ENCODE data around the gene AARS2.

The AARS2 gene

GRCh38 chr6:44298864-44299263 lies 14.3 kb downstream of the AARS2 start:
- DNase-seq, result no peak

- DNase-seq, result no peak
These were observed 14.9 kb downstream of the AARS2 start for GRCh38 chr6:44298055-44298803.

- DNase-seq, result peak; percentile 43
These were observed 15.8 kb downstream of the AARS2 start for GRCh38 chr6:44297063-44298038.

GRCh38 chr6:44294832-44295791 lies 18.0 kb downstream of the AARS2 start:
- no peak for DNase-seq

GRCh38 chr6:44292661-44293365 lies 20.3 kb downstream of the AARS2 start:
- DNase-seq, result no peak

- DNase-seq, result no peak
These were observed 21.3 kb downstream of the AARS2 start for GRCh38 chr6:44291841-44292240.

GRCh38 chr6:44289726-44290260 lies 23.4 kb downstream of the AARS2 start:
- no peak for DNase-seq

GRCh38 chr6:44286747-44287146 lies 26.4 kb downstream of the AARS2 start:
- no peak for DNase-seq

- DNase-seq, result no peak
These were observed 26.9 kb downstream of the AARS2 start for GRCh38 chr6:44286285-44286565.

GRCh38 chr6:44285552-44286284 lies 27.4 kb downstream of the AARS2 start:
- DNase-seq, result no peak

- no peak for DNase-seq
These were observed 28.3 kb downstream of the AARS2 start for GRCh38 chr6:44284867-44285266.

- no peak for DNase-seq
These were observed 29.0 kb downstream of the AARS2 start for GRCh38 chr6:44284121-44284520.

GRCh38 chr6:44278774-44279697 lies 34.1 kb downstream of the AARS2 start:
- no peak for DNase-seq

GRCh38 chr6:44278315-44278714 lies 34.8 kb downstream of the AARS2 start:
- no peak for DNase-seq

GRCh38 chr6:44277763-44278162 lies 35.4 kb downstream of the AARS2 start:
- no peak for DNase-seq

GRCh38 chr6:44276667-44277640 lies 36.2 kb downstream of the AARS2 start:
- no peak for DNase-seq

- DNase-seq, result no peak
These were observed 37.1 kb downstream of the AARS2 start for GRCh38 chr6:44275749-44276648.

GRCh38 chr6:44275271-44275748 lies 37.8 kb downstream of the AARS2 start:
- DNase-seq, result no peak

Measured in NCI-H748 treated with DMSO at 0.1 percent for 48 hours (cell line).